ENCODE results near the gene NDE1.

The NDE1 gene

GRCh38 chr16:15607700-15608396 is 42.2 kb upstream of the NDE1 start:
- no peak for TF ChIP-seq CTCF (IDR thresholded peaks at IDR 0.05; ENCODE audit: low read depth, low read length)
- no peak overlapping the region for H3K4me3 ChIP-seq (ENCODE audit: low read depth, low read length)

- no peak for TF ChIP-seq CTCF (IDR thresholded peaks at IDR 0.05; ENCODE audit: low read depth, low read length)
Measured at GRCh38 chr16:15608398-15609285, 41.4 kb upstream of the NDE1 start.

GRCh38 chr16:15609286-15609649 is 40.8 kb upstream of the NDE1 start:
- TF ChIP-seq CTCF (IDR thresholded peaks at IDR 0.05; ENCODE audit: low read depth, low read length): no peak
- H3K4me3 ChIP-seq (ENCODE audit: low read depth, low read length): no peak overlapping the region

More at GRCh38 chr16:15608398-15609285, 41.4 kb upstream of the NDE1 start:
- H3K4me3 ChIP-seq (ENCODE audit: low read depth, low read length): no peak overlapping the region

- no peak for TF ChIP-seq CTCF (IDR thresholded peaks at IDR 0.05; ENCODE audit: low read depth, low read length)
- H3K4me3 ChIP-seq (ENCODE audit: low read depth, low read length): no peak overlapping the region
Measured at GRCh38 chr16:15610369-15610871, 39.6 kb upstream of the NDE1 start.

- H3K4me3 ChIP-seq (ENCODE audit: low read depth, low read length): no peak overlapping the region
- TF ChIP-seq CTCF (IDR thresholded peaks at IDR 0.05; ENCODE audit: low read depth, low read length): no peak
Measured at GRCh38 chr16:15611610-15612009, 38.4 kb upstream of the NDE1 start.

GRCh38 chr16:15613676-15614075 is 36.4 kb upstream of the NDE1 start:
- no peak for TF ChIP-seq CTCF (IDR thresholded peaks at IDR 0.05; ENCODE audit: low read depth, low read length)
- H3K4me3 ChIP-seq (ENCODE audit: low read depth, low read length): no peak overlapping the region

- no peak overlapping the region for H3K4me3 ChIP-seq (ENCODE audit: low read depth, low read length)
- no peak for TF ChIP-seq CTCF (IDR thresholded peaks at IDR 0.05; ENCODE audit: low read depth, low read length)
Measured at GRCh38 chr16:15616012-15616411, 34.0 kb upstream of the NDE1 start.
